Measurements from ENCODE around the gene RNF125.
A peak's percentile ranks its signal among the peaks of the same experiment; 100 is the strongest.
"Not testable (repeated sequence)": the region's sequence is repeated elsewhere in the genome, so short reads cannot be mapped to it uniquely, and the experiment has no call there.

The RNF125 gene

GRCh38 chr18:32018331-32019250 is at the start of gene RNF125:
Gene RNF125, plus strand, starts transcription at chr18:32018825. Its CDS starts 39 bp downstream, at chr18:32018864.
- DNase-seq (ENCODE audit: low read depth in 2 of 2, low spot score in 1 of 2) = peak; percentile 57 to 77

GRCh38 chr18:31970617-31971016 is 48.0 kb upstream of the RNF125 start:
- no peak for DNase-seq (ENCODE audit: low read depth in 2 of 2, low spot score in 1 of 2)

DNA sequence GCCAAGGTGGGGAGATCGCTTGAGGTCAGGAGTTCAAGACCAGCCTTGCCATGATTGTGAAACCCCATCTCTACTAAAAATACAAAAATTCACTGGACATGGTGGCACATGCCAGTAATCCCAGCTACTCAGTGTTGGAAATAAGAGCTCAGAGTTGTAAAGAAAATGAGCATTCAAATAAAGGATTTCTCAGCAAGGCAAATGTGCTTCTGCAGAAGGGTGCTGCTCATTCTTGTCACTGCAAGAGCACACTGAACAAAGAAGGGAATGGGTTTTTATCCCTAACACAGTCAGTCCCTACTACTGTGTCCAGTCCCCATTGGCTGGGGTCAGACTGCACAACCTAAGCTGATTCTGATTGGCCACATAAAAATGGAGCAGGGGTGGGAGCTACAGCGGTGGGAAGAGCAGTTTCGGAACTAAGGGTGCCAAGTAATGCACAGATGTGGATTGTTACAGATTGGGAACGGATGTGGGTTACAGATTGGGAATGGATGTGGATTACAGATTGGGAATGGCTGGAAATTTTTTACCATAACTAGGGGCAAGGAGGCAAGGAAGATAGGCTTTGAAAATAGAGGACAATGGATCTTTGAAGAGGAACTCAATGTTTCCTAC is 44.6 kb upstream of the RNF125 start:
- no peak for DNase-seq (ENCODE audit: low read depth in 2 of 2, low spot score in 1 of 2)

DNA sequence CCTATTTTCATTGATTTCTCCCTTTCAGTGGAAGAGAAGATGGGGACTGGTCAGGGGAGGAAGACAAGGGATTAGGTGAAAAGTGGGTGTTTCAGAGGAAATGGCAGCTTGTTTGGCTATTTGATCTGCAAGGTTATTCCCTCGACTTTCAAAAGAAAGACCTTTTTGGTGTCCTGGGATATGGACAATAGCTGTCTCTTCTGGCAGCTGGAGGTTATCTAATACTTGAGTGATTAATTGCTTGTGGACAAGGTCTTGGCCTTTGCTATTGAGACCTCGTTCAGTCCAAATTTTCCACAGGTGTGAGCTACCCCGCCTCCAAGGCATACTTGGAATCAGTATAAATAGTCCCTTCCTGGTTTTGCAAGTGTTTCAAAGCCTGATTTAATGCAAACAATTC is 42.4 kb upstream of the RNF125 start:
- DNase-seq (ENCODE audit: low read depth in 2 of 2, low spot score in 1 of 2) = no peak

- no peak for DNase-seq (ENCODE audit: low read depth in 2 of 2, low spot score in 1 of 2)
These were observed 41.3 kb upstream of the RNF125 start for GRCh38 chr18:31977270-31977872.

- no peak for DNase-seq (ENCODE audit: low read depth in 2 of 2, low spot score in 1 of 2)
These were observed 40.0 kb upstream of the RNF125 start for GRCh38 chr18:31978616-31979015.

DNA sequence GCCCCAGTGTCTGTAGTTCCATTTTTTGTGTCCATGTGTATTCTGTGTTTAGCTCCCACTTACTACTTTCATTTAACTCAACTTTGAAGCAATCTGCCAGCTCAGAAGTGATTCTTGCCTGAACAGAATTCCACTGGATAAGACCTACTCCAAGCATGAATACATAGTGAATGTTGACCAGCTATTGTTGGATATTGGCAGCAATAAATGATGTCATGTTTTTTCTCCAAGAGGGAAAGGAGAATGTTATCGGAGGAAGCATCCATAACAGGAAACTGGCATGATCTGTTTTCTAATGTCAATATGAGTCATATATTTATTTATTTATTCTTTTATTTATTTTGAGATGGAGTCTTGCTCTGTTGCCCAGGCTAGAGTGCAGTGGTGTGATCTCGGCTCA is 38.9 kb upstream of the RNF125 start:
- DNase-seq (ENCODE audit: low read depth in 2 of 2, low spot score in 1 of 2) = no peak

- no peak for DNase-seq (ENCODE audit: low read depth in 2 of 2, low spot score in 1 of 2)
These were observed 37.8 kb upstream of the RNF125 start for GRCh38 chr18:31980863-31981262.

- no peak for DNase-seq (ENCODE audit: low read depth in 2 of 2, low spot score in 1 of 2)
These were observed 35.6 kb upstream of the RNF125 start for GRCh38 chr18:31983020-31983419.

DNA sequence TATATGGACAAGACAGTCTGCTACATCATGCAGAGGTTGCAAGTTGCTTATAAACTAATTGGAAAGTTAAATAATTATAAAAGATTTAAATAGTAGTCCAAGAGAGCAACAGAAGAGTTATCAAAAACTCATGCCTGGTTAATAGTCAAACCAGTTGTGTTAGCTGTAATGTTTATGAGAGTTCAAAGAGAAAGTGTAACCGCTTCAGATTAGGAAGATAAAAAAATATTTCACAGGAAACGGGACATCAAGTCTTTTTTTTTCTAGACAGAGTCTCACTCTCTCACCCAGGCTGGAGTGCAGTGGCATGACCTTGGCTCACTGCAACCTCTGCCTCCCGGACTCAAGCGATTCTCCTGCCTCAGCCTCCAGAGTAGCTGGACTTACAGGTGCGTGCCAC is 34.6 kb upstream of the RNF125 start:
- DNase-seq (ENCODE audit: low read depth in 2 of 2, low spot score in 1 of 2) = no peak

- no peak for DNase-seq (ENCODE audit: low read depth in 2 of 2, low spot score in 1 of 2)
These were observed 27.8 kb upstream of the RNF125 start for GRCh38 chr18:31990823-31991222.

DNA sequence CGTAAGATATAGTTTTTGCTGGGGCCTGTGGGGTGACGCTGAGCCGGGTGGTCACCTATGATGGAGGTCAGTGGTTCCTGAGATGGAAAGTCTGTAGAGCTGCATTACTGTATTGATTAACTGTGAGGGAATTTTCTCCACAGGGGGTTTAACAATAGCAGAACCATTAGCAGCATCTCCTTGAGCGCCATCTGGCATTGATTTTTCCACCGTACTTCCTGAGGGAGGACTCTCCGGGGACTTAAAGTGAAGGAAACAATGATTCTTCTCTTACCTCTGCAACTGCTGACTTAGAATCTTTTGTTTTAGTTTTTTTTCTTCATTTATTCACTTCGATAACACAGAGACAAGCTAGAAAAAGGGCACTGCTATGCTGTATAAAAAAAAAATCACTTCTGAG is 22.6 kb upstream of the RNF125 start:
- no peak for DNase-seq (ENCODE audit: low read depth in 2 of 2, low spot score in 1 of 2)

DNA sequence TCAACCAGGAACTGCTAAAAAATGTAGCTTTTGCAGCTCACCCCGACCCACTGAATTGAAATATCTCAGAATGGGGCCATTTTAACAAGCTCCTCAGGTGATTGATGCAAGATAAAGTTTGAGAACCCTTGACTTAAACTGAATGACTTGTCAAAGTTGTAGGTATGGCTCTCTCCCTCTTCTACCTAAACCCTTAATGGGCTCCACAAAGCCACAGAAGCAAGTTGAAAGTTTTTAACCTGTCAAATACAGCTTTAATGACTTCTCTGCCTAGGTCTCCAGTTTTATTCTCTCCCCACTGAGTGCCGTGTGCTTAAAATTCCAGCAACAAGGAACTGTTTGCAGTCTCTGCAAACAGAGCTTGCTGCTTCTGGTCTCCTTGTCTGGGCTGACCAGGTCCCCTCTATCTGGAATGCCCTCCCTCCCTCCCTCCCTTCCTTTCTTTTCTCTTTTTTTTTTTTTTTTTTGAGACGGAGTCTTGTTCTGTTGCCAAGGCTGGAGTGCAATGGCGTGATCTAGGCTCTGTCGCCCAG is 19.7 kb upstream of the RNF125 start:
- DNase-seq (ENCODE audit: low read depth in 2 of 2, low spot score in 1 of 2) = no peak

DNA sequence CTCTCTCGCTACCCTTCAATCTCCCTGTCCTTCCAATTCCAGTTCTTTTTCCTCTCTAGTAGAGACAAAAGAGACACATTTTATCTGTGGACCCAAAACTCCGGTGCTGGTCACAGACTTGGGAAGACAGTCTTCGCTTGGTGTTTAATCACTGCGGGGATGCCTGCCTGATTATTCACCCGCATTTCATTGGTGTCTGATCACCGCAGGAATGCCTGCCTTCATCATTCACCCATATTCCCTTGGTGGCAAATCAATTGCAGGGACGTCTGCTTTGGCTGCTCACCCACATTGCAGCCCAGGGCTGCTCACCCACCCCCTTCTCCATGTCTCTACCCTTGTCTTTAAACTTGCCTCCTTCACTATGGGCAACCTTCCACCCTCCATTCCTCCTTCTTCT is 17.5 kb upstream of the RNF125 start:
- not testable (repeated sequence) for DNase-seq (ENCODE audit: low read depth in 2 of 2, low spot score in 1 of 2)

DNA sequence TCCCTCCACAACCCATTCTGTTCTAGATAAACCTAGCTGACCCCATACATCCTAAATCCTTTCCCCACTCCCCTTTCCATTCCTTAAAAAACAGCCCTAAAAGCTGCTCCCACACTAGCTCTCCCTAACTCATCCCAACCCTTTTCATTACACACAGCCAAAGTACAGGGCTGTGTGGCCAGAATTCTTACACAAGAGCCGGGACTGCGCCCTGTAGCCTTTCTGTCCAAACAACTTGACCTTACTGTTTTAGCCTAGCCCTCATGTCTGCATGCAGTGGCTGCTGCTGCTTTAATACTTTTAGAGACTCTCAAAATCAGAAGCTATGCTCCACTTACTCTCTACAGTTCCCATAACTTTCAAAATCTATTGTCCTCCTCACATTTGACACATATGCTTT is 14.8 kb upstream of the RNF125 start:
- not testable (repeated sequence) for DNase-seq (ENCODE audit: low read depth in 2 of 2, low spot score in 1 of 2)

- DNase-seq (ENCODE audit: low read depth in 2 of 2, low spot score in 1 of 2) = no peak
These were observed 8.4 kb upstream of the RNF125 start for GRCh38 chr18:32010124-32010721.

DNA sequence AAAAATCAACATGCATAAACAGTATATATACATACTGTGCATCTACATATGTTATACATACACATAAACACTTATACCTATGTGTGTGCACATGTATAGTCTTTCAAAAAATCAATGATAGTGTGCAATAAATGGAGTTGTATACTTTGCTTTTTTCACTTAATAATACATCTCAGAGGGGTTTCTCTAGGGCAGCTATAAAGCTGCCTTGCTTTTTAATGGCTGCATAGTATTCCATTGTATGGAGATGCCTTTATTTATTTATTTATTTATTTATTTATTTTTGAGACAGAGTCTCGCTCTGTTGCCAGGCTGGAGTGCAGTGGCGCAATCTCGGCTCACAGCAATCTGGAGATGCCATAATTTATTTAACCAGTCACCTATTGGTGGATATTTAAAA is 7.4 kb upstream of the RNF125 start:
- no peak for DNase-seq (ENCODE audit: low read depth in 2 of 2, low spot score in 1 of 2)

DNA sequence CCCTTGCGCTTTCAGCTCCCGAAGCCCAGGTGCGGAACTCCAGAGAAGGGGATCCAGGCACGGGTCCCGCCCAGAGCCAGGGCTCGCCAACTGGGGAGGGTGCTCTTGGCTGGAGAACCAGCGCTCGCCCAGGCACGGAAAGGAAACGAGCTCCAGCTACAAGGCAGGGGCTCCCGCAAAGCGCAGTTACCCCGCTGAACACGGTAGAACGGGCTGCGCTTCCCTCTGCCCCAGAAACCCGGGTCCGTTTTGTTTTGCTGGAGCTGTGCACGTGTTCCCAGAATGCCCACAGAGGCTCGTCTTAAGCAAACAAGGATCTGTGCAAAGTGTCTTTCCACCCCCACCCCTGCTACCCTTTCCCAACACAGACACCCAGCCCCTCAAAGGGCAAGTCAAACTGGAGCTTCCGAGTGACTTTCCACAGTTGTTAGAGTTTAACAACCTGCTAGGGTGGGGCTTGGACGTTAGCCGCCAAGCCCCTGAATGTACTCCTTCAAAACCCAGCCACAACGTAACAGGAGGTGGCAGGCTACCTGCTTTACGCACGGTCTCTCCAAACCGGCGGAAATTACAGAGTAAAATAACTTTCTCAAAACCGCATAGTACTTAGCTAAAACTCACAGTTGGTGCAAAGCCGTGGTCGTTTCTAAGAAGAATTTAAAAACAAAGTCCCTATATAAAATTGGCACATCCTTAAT is 775 bp downstream of the RNF125 start:
- peak in 1 of 2 donors; percentile 29 for DNase-seq (ENCODE audit: low read depth in 2 of 2, low spot score in 1 of 2)

GRCh38 chr18:32019949-32020625 is 1.5 kb downstream of the RNF125 start:
- DNase-seq (ENCODE audit: low read depth in 2 of 2, low spot score in 1 of 2) = peak in 1 of 2 donors; percentile 27

Data from stimulated activated CD8-positive, alpha-beta memory T cell treated with anti-CD3 and anti-CD28 coated beads, Interleukin-4, amount 100 ng/mL, for 1 hour (primary cell).